HCT116 (cell line): Measurements from ENCODE around the gene CACNA1S. TPM values are rescaled to one million over a fixed set of nuclear protein-coding genes. Genes with fewer than 3 reads are reported as not detected.

Experiments used
- ATAC-seq: fragments of 200-7000 bp; cut with Tn5 transposase; 2 replicates; pipeline ENCODE4 v1.9.1; 2020; ENCODE audit warnings: mild to moderate bottlenecking, moderate library complexity
- BruUV-seq: library from RNA; stranded (reverse); fragments of 400-500 nt; replicated peaks from 2 replicates; lab custom pipeline; 2021; lab: Mats Ljungman, UMichigan
- CTCF ChIA-PET: fragments of 300-600 bp; sonication (Branson Sonifier 250); formaldehyde crosslinking; loops from one replicate; lab custom pipeline; 2021; ENCODE audit warnings: antibody characterized with exemption; lab: Charles Lee
- POLR2A ChIA-PET: fragments of 300-600, 350-600 bp; sonication (Branson Sonifier 250); formaldehyde crosslinking; loops from one replicate; lab custom pipeline; 2021; ENCODE audit warnings: antibody characterized with exemption; lab: Charles Lee
- RAD21 ChIA-PET, 2 experiments: fragments of 300-600 bp; sonication (Branson Sonifier 250); formaldehyde crosslinking; loops; one replicate each; lab custom pipeline; 2023; ENCODE audit warnings: low total read pairs in 2 of 2; ENCODE audit not compliant: uncharacterized antibody in 2 of 2, unreplicated experiment in 2 of 2, low non-redundant PET in 1 of 2; lab: Charles Lee
- DNase-seq: peaks from one replicate; pipeline ENCODE4 v3.0.0-alpha.2; 2010; ENCODE audit warnings: low read depth, low spot score
- H2AFZ ChIP-seq: fragments of 200-600 bp; shearing (Covaris generic), sonication (generic); 2 replicates; pipeline ENCODE4 v1.6.1; 2017; ENCODE audit warnings: low read depth, mixed run types, mixed read lengths, antibody characterized with exemption, low read length; ENCODE audit not compliant: poor library complexity, severe bottlenecking
- H3K27ac ChIP-seq: 2 replicates; pipeline ENCODE4 v1.5.1; 2012; ENCODE audit warnings: low read depth, low read length
- H3K27me3 ChIP-seq: fragments of 200-600 bp; sonication (generic); 2 replicates; pipeline ENCODE4 v1.6.1; 2016; ENCODE audit warnings: mixed run types, low read length, mixed read lengths; ENCODE audit not compliant: insufficient read depth
- H3K36me3 ChIP-seq, 2 experiments: fragments of 200-500 bp in 1 of 2; fragments of 200-600 bp in 1 of 2; sonication (Bioruptor generic) in 1 of 2; sonication (generic) in 1 of 2; 2 replicates each; pipeline versions ENCODE4 v1.5.1 to v1.6.1; 2014 to 2016; ENCODE audit warnings: low read length in 2 of 2, inconsistent platforms in 1 of 2, mixed read lengths in 1 of 2, mixed run types in 1 of 2; ENCODE audit not compliant: insufficient read depth in 2 of 2, control insufficient read depth in 1 of 2
- H3K4me1 ChIP-seq, 2 experiments: fragments of 200-600 bp in 1 of 2; sonication (generic) in 1 of 2; 2 replicates each; pipeline versions ENCODE4 v1.5.1 to v1.6.1; 2012 to 2017; ENCODE audit warnings: low read length in 2 of 2, inconsistent platforms in 1 of 2, mild to moderate bottlenecking in 1 of 2, mixed read lengths in 1 of 2, mixed run types in 1 of 2, moderate library complexity in 1 of 2; ENCODE audit not compliant: insufficient read depth in 2 of 2, control insufficient read depth in 1 of 2
- H3K4me2 ChIP-seq: fragments of 200-600 bp; sonication (generic); 2 replicates; pipeline ENCODE4 v1.6.1; 2017; ENCODE audit warnings: mixed run types, low read length, mixed read lengths
- H3K4me3 ChIP-seq, 2 experiments: fragments of 200-600 bp in 1 of 2; sonication (generic) in 1 of 2; replicated peaks in 1 of 2; 2 replicates each; pipeline ENCODE4 v1.5.1; 2011 to 2016; ENCODE audit warnings: low read length in 2 of 2, control low read depth in 1 of 2, low read depth in 1 of 2, mild to moderate bottlenecking in 1 of 2, mixed read lengths in 1 of 2, mixed run types in 1 of 2
- H3K79me2 ChIP-seq: fragments of 200-600 bp; sonication (generic); 2 replicates; pipeline ENCODE4 v1.6.1; 2017; ENCODE audit warnings: mild to moderate bottlenecking, mixed run types, low read length, moderate library complexity, mixed read lengths; ENCODE audit not compliant: insufficient read depth
- H3K9ac ChIP-seq: fragments of 200-600 bp; sonication (generic); 2 replicates; pipeline ENCODE4 v1.6.1; 2016; ENCODE audit warnings: low read length, mixed read lengths
- H3K9me2 ChIP-seq: fragments of 200-600 bp; sonication (generic), shearing (Covaris generic); 2 replicates; pipeline ENCODE4 v1.6.1; 2017; ENCODE audit warnings: mixed run types, mild to moderate bottlenecking, moderate library complexity; ENCODE audit not compliant: insufficient read depth
- H3K9me3 ChIP-seq, 2 experiments: fragments of 200-500 bp in 1 of 2; fragments of 200-600 bp in 1 of 2; sonication (Bioruptor generic) in 1 of 2; sonication (generic) in 1 of 2; 2 replicates each; pipeline ENCODE4 v1.6.1; 2014 to 2017; ENCODE audit warnings: low read length in 2 of 2, mixed read lengths in 2 of 2, inconsistent platforms in 1 of 2, low read depth in 1 of 2, mild to moderate bottlenecking in 1 of 2, mixed run types in 1 of 2, moderate library complexity in 1 of 2; ENCODE audit not compliant: control insufficient read depth in 1 of 2, insufficient read depth in 1 of 2
- H4K20me1 ChIP-seq: fragments of 200-600 bp; sonication (generic), shearing (Covaris generic); 2 replicates; pipeline ENCODE4 v1.6.1; 2017; ENCODE audit warnings: mixed run types, mild to moderate bottlenecking, moderate library complexity; ENCODE audit not compliant: insufficient read depth
- CBX3 ChIP-seq: IDR thresholded peaks from 2 replicates; pipeline ENCODE4 v1.6.1; 2012; ENCODE audit warnings: low read depth
- CEBPB ChIP-seq: IDR thresholded peaks from 2 replicates; pipeline ENCODE4 v1.6.1; 2012; ENCODE audit warnings: low read depth
- POLR2AphosphoS5 ChIP-seq: IDR thresholded peaks from 2 replicates; pipeline ENCODE4 v1.6.1; 2011; ENCODE audit warnings: mild to moderate bottlenecking, low read depth, low read length, moderate library complexity
- SIN3A ChIP-seq: IDR thresholded peaks from 2 replicates; pipeline ENCODE4 v1.6.1; 2012; ENCODE audit warnings: low read depth
- SP1 ChIP-seq: IDR thresholded peaks from 2 replicates; pipeline ENCODE4 v1.6.1; 2012; ENCODE audit warnings: low read depth
- SRF ChIP-seq: IDR thresholded peaks from 2 replicates; pipeline ENCODE4 v1.6.1; 2012; ENCODE audit warnings: low read depth
- TCF7L2 ChIP-seq: IDR thresholded peaks from 2 replicates; pipeline ENCODE4 v1.7.0; 2011; ENCODE audit warnings: borderline replicate concordance, inconsistent platforms; ENCODE audit not compliant: insufficient read depth, insufficient read length; ENCODE audit errors: extremely low read depth
- ZFX ChIP-seq: fragments of 450-650 bp; IDR thresholded peaks from 2 replicates; pipeline ENCODE4 v1.6.1; 2017
- ZNF274 ChIP-seq: fragments of 200-500 bp; sonication (Bioruptor generic); IDR thresholded peaks from 2 replicates; pipeline ENCODE4 v1.6.1; 2014; ENCODE audit warnings: mild to moderate bottlenecking, low read depth, low read length, inconsistent platforms
- intact Hi-C: fragments of 100-400 bp; cut with micrococcal nuclease; formaldehyde crosslinking; loops from 2 replicates; pipeline ENCODE4 v1.10.0; 2022
- total RNA-seq: library from RNA; stranded (reverse); gene quantifications from one replicate; pipeline ENCODE4 v1.2.1, GENCODE V29; 2021; ENCODE audit not compliant: unreplicated experiment
- TF ChIP-seq, protein P1 (sequence below): IDR thresholded peaks from 2 replicates; pipeline ENCODE4 v1.6.1; 2011; ENCODE audit warnings: mild to moderate bottlenecking, low read length, moderate library complexity; ENCODE audit not compliant: insufficient replicate concordance; ENCODE audit errors: extremely low read depth
- TF ChIP-seq, protein P2 (sequence below), 3 experiments: fragments of 200-600 bp in 1 of 3; sonication (generic) in 1 of 3; IDR thresholded peaks in 2 of 3; conservative IDR thresholded peaks in 1 of 3; 2 replicates each; pipeline ENCODE4 v1.5.1; 2012 to 2017; ENCODE audit warnings: low read depth in 2 of 3, low read length in 2 of 3, antibody characterized with exemption in 1 of 3, borderline replicate concordance in 1 of 3, control low read depth in 1 of 3, mild to moderate bottlenecking in 1 of 3, mixed read lengths in 1 of 3, mixed run types in 1 of 3, moderate library complexity in 1 of 3; ENCODE audit not compliant: insufficient read depth in 1 of 3

Gene CACNA1S
- total RNA-seq, 1 experiment from 2014 or later, result not detected

GRCh38 chr1:201022493-201022819 lies 89.8 kb downstream of the CACNA1S start:
- ChIA-PET RAD21 (no interaction called here), CTCF (interaction anchor here (1.2 kb wide), 1 partner anchor 50 kb away, joined by 4 read pairs; no protein-coding TSS in a partner anchor), POLR2A (no interaction called here)
- Histone ChIP-seq H3K27me3 (no peaks in the 10 kb centered on the region), H3K79me2 (no peaks in the 10 kb centered on the region), H3K9ac (no peak overlapping the region), H3K9me2 (no peaks in the 10 kb centered on the region), H3K4me2 (peak overlapping the region; percentile 87), H3K36me3 (no peaks in the 10 kb centered on the region), H3K4me3 (peak overlapping the region; percentile 45 to 58; a peak in 2 of 4 replicates), H2AFZ (no peak overlapping the region), H3K4me1 (peaks cover 16 to 43% of the 10 kb centered on the region in 2 experiments; a peak in 3 of 4 replicates), H3K27ac (no peak overlapping the region), H3K9me3 (no peaks in the 10 kb centered on the region), H4K20me1 (no peaks in the 10 kb centered on the region)
- no TSS peak for BruUV-seq
- TF ChIP-seq SP1 (no peak), SRF (no peak), POLR2AphosphoS5 (no peak), TCF7L2 (no peak), ZFX (no peak), CEBPB (no peak), SIN3A (no peak), CBX3 (no peak), ZNF274 (no peak)
- TF ChIP-seq, protein P1, sequence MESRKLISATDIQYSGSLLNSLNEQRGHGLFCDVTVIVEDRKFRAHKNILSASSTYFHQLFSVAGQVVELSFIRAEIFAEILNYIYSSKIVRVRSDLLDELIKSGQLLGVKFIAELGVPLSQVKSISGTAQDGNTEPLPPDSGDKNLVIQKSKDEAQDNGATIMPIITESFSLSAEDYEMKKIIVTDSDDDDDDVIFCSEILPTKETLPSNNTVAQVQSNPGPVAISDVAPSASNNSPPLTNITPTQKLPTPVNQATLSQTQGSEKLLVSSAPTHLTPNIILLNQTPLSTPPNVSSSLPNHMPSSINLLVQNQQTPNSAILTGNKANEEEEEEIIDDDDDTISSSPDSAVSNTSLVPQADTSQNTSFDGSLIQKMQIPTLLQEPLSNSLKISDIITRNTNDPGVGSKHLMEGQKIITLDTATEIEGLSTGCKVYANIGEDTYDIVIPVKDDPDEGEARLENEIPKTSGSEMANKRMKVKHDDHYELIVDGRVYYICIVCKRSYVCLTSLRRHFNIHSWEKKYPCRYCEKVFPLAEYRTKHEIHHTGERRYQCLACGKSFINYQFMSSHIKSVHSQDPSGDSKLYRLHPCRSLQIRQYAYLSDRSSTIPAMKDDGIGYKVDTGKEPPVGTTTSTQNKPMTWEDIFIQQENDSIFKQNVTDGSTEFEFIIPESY, result no peak
- TF ChIP-seq, protein P2, sequence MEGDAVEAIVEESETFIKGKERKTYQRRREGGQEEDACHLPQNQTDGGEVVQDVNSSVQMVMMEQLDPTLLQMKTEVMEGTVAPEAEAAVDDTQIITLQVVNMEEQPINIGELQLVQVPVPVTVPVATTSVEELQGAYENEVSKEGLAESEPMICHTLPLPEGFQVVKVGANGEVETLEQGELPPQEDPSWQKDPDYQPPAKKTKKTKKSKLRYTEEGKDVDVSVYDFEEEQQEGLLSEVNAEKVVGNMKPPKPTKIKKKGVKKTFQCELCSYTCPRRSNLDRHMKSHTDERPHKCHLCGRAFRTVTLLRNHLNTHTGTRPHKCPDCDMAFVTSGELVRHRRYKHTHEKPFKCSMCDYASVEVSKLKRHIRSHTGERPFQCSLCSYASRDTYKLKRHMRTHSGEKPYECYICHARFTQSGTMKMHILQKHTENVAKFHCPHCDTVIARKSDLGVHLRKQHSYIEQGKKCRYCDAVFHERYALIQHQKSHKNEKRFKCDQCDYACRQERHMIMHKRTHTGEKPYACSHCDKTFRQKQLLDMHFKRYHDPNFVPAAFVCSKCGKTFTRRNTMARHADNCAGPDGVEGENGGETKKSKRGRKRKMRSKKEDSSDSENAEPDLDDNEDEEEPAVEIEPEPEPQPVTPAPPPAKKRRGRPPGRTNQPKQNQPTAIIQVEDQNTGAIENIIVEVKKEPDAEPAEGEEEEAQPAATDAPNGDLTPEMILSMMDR (IDR thresholded peaks at IDR 0.05 in 2 of 3, conservative IDR thresholded peaks at IDR 0.05 in 1 of 3; ENCODE audit: borderline replicate concordance in 1 of 3, insufficient read depth in 1 of 3, low read depth in 2 of 3, low read length in 2 of 3), result no peak
- DNase-seq (no peak), ATAC-seq (no peak)
- intact Hi-C loops, result no loop called here
